ENCODE data around the gene CLINT1. TPM values are rescaled to one million over a fixed set of nuclear protein-coding genes. Genes with fewer than 3 reads are reported as not detected.
A peak's percentile ranks its signal among the peaks of the same experiment; 100 is the strongest.

The CLINT1 gene
- total and polyA plus RNA-seq, 9 of the 15 experiments (the other 6 are each of a cell fraction or from before 2014, with no cell fraction given): 23.6 to 125 (median 71.4) TPM

DNA sequence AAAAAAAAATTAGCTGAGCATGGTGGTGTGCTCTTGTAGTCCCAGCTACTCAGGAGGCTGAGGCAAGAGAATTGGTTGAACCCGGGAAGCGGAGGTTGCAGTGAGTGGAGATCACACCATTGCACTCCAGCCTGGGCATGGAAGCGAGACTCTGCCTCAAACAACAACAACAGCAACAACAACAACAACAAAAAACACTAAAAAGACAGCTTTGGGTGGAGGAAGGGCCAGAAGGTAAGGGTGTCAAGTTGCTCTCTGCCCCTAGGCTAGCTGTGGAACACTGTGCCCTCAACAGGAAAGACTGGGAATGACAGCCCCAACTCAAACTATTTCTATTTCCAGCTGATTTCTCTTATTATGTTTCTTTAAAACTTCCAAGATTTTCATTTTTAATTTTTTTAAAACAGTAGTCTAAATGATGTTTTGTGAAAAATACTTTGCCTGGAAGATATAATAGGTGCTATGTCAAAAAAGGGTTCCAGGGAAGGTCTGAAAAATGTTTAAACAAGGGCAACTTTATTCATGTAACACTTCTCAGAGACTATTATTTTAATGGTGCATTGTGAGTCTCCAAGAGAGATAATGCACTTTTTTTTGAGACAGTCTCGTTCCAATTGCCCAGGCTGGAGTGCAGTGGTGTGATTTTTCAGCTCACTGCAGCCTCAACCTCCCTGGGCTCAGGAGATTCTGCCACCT is 29.9 kb downstream of the CLINT1 start (continued):
- TF ChIP-seq, protein P1, sequence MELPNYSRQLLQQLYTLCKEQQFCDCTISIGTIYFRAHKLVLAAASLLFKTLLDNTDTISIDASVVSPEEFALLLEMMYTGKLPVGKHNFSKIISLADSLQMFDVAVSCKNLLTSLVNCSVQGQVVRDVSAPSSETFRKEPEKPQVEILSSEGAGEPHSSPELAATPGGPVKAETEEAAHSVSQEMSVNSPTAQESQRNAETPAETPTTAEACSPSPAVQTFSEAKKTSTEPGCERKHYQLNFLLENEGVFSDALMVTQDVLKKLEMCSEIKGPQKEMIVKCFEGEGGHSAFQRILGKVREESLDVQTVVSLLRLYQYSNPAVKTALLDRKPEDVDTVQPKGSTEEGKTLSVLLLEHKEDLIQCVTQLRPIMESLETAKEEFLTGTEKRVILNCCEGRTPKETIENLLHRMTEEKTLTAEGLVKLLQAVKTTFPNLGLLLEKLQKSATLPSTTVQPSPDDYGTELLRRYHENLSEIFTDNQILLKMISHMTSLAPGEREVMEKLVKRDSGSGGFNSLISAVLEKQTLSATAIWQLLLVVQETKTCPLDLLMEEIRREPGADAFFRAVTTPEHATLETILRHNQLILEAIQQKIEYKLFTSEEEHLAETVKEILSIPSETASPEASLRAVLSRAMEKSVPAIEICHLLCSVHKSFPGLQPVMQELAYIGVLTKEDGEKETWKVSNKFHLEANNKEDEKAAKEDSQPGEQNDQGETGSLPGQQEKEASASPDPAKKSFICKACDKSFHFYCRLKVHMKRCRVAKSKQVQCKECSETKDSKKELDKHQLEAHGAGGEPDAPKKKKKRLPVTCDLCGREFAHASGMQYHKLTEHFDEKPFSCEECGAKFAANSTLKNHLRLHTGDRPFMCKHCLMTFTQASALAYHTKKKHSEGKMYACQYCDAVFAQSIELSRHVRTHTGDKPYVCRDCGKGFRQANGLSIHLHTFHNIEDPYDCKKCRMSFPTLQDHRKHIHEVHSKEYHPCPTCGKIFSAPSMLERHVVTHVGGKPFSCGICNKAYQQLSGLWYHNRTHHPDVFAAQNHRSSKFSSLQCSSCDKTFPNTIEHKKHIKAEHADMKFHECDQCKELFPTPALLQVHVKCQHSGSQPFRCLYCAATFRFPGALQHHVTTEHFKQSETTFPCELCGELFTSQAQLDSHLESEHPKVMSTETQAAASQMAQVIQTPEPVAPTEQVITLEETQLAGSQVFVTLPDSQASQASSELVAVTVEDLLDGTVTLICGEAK (IDR thresholded peaks at IDR 0.05): peak; percentile 79
- TF ChIP-seq, protein P1 (CRISPR knock-in tag; IDR thresholded peaks at IDR 0.05): peak; percentile 36; the same call in 1 of the 2 replicates
- TF ChIP-seq HMG20B (CRISPR knock-in tag; IDR thresholded peaks at IDR 0.05): no peak
- TF ChIP-seq SMAD2 (IDR thresholded peaks at IDR 0.05; ENCODE audit: low read depth, low read length): no peak
- no peak for TF ChIP-seq ZNF217 (CRISPR knock-in tag; IDR thresholded peaks at IDR 0.05)
- TF ChIP-seq CC2D1A (IDR thresholded peaks at IDR 0.05): 0 out of 2 replicates have a peak, but pooled peaks have one; percentile 29
- no peak for TF ChIP-seq GATAD2A (IDR thresholded peaks at IDR 0.05)

All from K562 (cell line).